Upper lobe of left lung (tissue), 6 donors: ENCODE results near the gene LMOD2. TPM values are rescaled to one million over a fixed set of nuclear protein-coding genes. Genes with fewer than 3 reads are reported as not detected.

Experiments used
- ATAC-seq, 2 donors: fragments of 200-7000 bp; cut with Tn5 transposase; one replicate each; pipeline ENCODE4 v1.9.1; 2022; ENCODE audit warnings: mild to moderate bottlenecking in 2 of 2, moderate library complexity in 2 of 2; ENCODE audit not compliant: low FRiP score in 2 of 2
- DNase-seq, 2 donors: peaks; one replicate each; pipeline ENCODE4 v3.0.0-alpha.2; 2019 to 2020
- H3K27ac ChIP-seq, 4 donors: fragments of 200-600 bp; sonication (generic); one replicate each; pipeline ENCODE4 v1.5.1; 2016 to 2019
- H3K27me3 ChIP-seq, 4 donors: fragments of 200-600 bp; sonication (generic); one replicate each; pipeline ENCODE4 v1.5.1; 2017 to 2019
- H3K36me3 ChIP-seq, 4 donors: fragments of 200-600 bp; sonication (generic); one replicate each; pipeline ENCODE4 v1.5.1; 2016 to 2019
- H3K4me1 ChIP-seq, 4 donors: fragments of 200-600 bp; sonication (generic); one replicate each; pipeline ENCODE4 v1.5.1; 2018 to 2019
- H3K4me3 ChIP-seq, 4 donors: fragments of 200-600 bp; sonication (generic); one replicate each; pipeline ENCODE4 v1.5.1; 2017 to 2019; ENCODE audit warnings: mild to moderate bottlenecking in 2 of 4, moderate library complexity in 1 of 4
- H3K9me3 ChIP-seq, 4 donors: fragments of 200-600 bp; sonication (generic); one replicate each; pipeline ENCODE4 v1.5.1; 2018 to 2019
- CTCF ChIP-seq, 6 experiments: fragments of 450-650 bp in 4 of 6; fragments of 200-600 bp in 2 of 6; sonication (generic) in 2 of 6; IDR thresholded peaks; one replicate each; pipeline ENCODE4 v1.5.1; 2016 to 2019; ENCODE audit warnings: antibody characterized with exemption in 6 of 6
- EP300 ChIP-seq, 4 donors: sonication (generic); formaldehyde crosslinking; IDR thresholded peaks; one replicate each; pipeline ENCODE4 v1.5.1; 2017; ENCODE audit warnings: antibody characterized with exemption in 4 of 4, control low read depth in 2 of 4
- POLR2A ChIP-seq, 4 donors: fragments of 450-650 bp; IDR thresholded peaks; one replicate each; pipeline ENCODE4 v1.5.1; 2016 to 2017; ENCODE audit warnings: antibody characterized with exemption in 4 of 4, mild to moderate bottlenecking in 2 of 4
- POLR2AphosphoS5 ChIP-seq, 2 donors: sonication (generic); formaldehyde crosslinking; IDR thresholded peaks; one replicate each; pipeline ENCODE4 v1.5.1; 2017; ENCODE audit warnings: antibody characterized with exemption in 2 of 2
- WGBS, 2 donors: methylation state at CpG; one replicate each; pipeline ENCODE4 v1.1.5; 2017 to 2018; 5-methylcytosine and 5-hydroxymethylcytosine counted together
- total RNA-seq, 6 donors: library from RNA; depleted of rRNA in 4 of 6; stranded (reverse); fragments of >200 nt in 4 of 6; gene quantifications; one replicate each; pipeline versions ENCODE4 v1.1.0 to v1.2.1, GENCODE V29; 2016 to 2021
- donor health status: DM: no; HTN: no; CAD: no; lungs with moderate emphysema.
- donor health status: DM: no; HTN: yes; CAD: no; lungs with severe emphysema.

The LMOD2 gene
- total RNA-seq, 6 donors from 2014 or later = not detected

GRCh38 chr7:123705211-123705901 is 49.7 kb downstream of the LMOD2 start:
- Histone ChIP-seq H3K4me1 (peaks cover 0 to 5% (median 1%) of the 10 kb centered on the region in 4 donors), H3K27me3 (no peaks in the 10 kb centered on the region), H3K27ac (no peak overlapping the region), H3K9me3 (no peaks in the 10 kb centered on the region), H3K4me3 (no peak overlapping the region), H3K36me3 (peaks cover 8 to 57% (median 16%) of the 10 kb centered on the region in 4 donors)
- 76 to 91% methylated on average over 1 of the region's 1 CpG for WGBS, 2 donors
- ATAC-seq (no peak), DNase-seq (no peak)
- no peak for TF ChIP-seq POLR2AphosphoS5 (IDR thresholded peaks at IDR 0.05)
- TF ChIP-seq POLR2A (IDR thresholded peaks at IDR 0.05) = no peak

- no peak overlapping the region for H3K27ac ChIP-seq
- no peaks in the 10 kb centered on the region for H3K9me3 ChIP-seq
- DNase-seq (no peak), ATAC-seq (peak in 1 of 2 donors; percentile 38)
- H3K36me3 ChIP-seq = peaks cover 8 to 41% (median 16%) of the 10 kb centered on the region in 4 donors
- TF ChIP-seq EP300 (IDR thresholded peaks at IDR 0.05) = no peak
- no peak for TF ChIP-seq CTCF (IDR thresholded peaks at IDR 0.05)
- TF ChIP-seq POLR2A (IDR thresholded peaks at IDR 0.05) = no peak
- TF ChIP-seq POLR2AphosphoS5 (IDR thresholded peaks at IDR 0.05) = no peak
- H3K4me3 ChIP-seq = no peak overlapping the region
- H3K27me3 ChIP-seq = no peaks in the 10 kb centered on the region
- H3K4me1 ChIP-seq = peaks cover 17 to 34% (median 21%) of the 10 kb centered on the region in 4 donors
- 44 to 68% methylated on average over 2 of the region's 2 CpGs for WGBS, 2 donors
Observed at GRCh38 chr7:123709525-123709924, 53.9 kb downstream of the LMOD2 start.

- no peaks in the 10 kb centered on the region for H3K27me3 ChIP-seq
- no peak overlapping the region for H3K27ac ChIP-seq
- H3K4me1 ChIP-seq = peaks cover 17 to 38% (median 25%) of the 10 kb centered on the region in 4 donors
- no peaks in the 10 kb centered on the region for H3K9me3 ChIP-seq
- DNase-seq (no peak), ATAC-seq (no peak)
- no peak overlapping the region for H3K4me3 ChIP-seq
- peaks cover 8 to 29% (median 11%) of the 10 kb centered on the region in 4 donors for H3K36me3 ChIP-seq
- WGBS, 2 donors = 67 to 81% methylated on average over 2 of the region's 2 CpGs
- no peak for TF ChIP-seq CTCF (IDR thresholded peaks at IDR 0.05)
- no peak for TF ChIP-seq POLR2A (IDR thresholded peaks at IDR 0.05)
- no peak for TF ChIP-seq POLR2AphosphoS5 (IDR thresholded peaks at IDR 0.05)
- TF ChIP-seq EP300 (IDR thresholded peaks at IDR 0.05) = no peak
Observed at GRCh38 chr7:123710683-123711082, 55.0 kb downstream of the LMOD2 start.

- no peaks in the 10 kb centered on the region for H3K9me3 ChIP-seq
- H3K36me3 ChIP-seq = peaks cover 8 to 19% (median 11%) of the 10 kb centered on the region in 4 donors
- DNase-seq (no peak), ATAC-seq (peak in 1 of 2 donors; percentile 45)
- no peaks in the 10 kb centered on the region for H3K27me3 ChIP-seq
- TF ChIP-seq CTCF (IDR thresholded peaks at IDR 0.05) = no peak
- TF ChIP-seq EP300 (IDR thresholded peaks at IDR 0.05) = no peak
- TF ChIP-seq POLR2AphosphoS5 (IDR thresholded peaks at IDR 0.05) = no peak
- TF ChIP-seq POLR2A (IDR thresholded peaks at IDR 0.05) = no peak
- H3K27ac ChIP-seq = no peak overlapping the region
- H3K4me3 ChIP-seq = no peak overlapping the region
- peaks cover 17 to 38% (median 29%) of the 10 kb centered on the region in 4 donors for H3K4me1 ChIP-seq
Observed at GRCh38 chr7:123711832-123712293, 56.2 kb downstream of the LMOD2 start.

GRCh38 chr7:123712619-123713018 is 57.0 kb downstream of the LMOD2 start:
- Histone ChIP-seq H3K27ac (no peak overlapping the region), H3K36me3 (peaks cover 5 to 11% (median 6%) of the 10 kb centered on the region in 4 donors), H3K27me3 (no peaks in the 10 kb centered on the region), H3K9me3 (no peaks in the 10 kb centered on the region), H3K4me3 (no peak overlapping the region), H3K4me1 (peaks cover 17 to 38% (median 29%) of the 10 kb centered on the region in 4 donors)
- 37 to 47% methylated on average over 1 of the region's 1 CpG for WGBS, 2 donors
- DNase-seq (no peak), ATAC-seq (no peak)
- TF ChIP-seq EP300 (IDR thresholded peaks at IDR 0.05) = no peak
- no peak for TF ChIP-seq CTCF (IDR thresholded peaks at IDR 0.05)

Other genes starting within 250 kb of the LMOD2 start
- 10 to 100 TPM in 1 of 6 donors, 1 to 10 TPM in 3, under 1 TPM in 2; 0.66 to 19.7 (median 2.0) TPM for gene IQUB, start 121.3 kb upstream of the LMOD2 start, total RNA-seq
- gene NDUFA5, start 98.0 kb upstream of the LMOD2 start, total RNA-seq = 10 to 100 TPM; 11.5 to 65.8 (median 43.0) TPM
- not detected for gene ASB15, start 54.0 kb upstream of the LMOD2 start, total RNA-seq
- 10 to 100 TPM; 24.1 to 62.2 (median 31.3) TPM for gene WASL, start 93.1 kb downstream of the LMOD2 start, total RNA-seq
- gene HYAL4, start 189.3 kb downstream of the LMOD2 start, total RNA-seq = not detected